Immature natural killer cell (primary cell): ENCODE data around the gene ZNF674. TPM values are rescaled to one million over a fixed set of nuclear protein-coding genes. Genes with fewer than 3 reads are reported as not detected.
A peak's percentile ranks its signal among the peaks of the same experiment; 100 is the strongest.

Source experiments
- DNase-seq, 3 donors: peaks; one replicate each; pipeline ENCODE4 v3.0.0; 2022; ENCODE audit warnings: mixed read lengths in 1 of 3
- H3K27ac Mint-ChIP-seq, 6 donors: one replicate each; pipeline ENCODE4 v1.8.0; 2020; ENCODE audit warnings: mixed read lengths in 6 of 6, mild to moderate bottlenecking in 5 of 6, inconsistent platforms in 4 of 6, moderate library complexity in 3 of 6
- H3K27me3 Mint-ChIP-seq, 3 donors: one replicate each; pipeline ENCODE4 v1.8.0; 2020 to 2021; ENCODE audit warnings: low read depth in 3 of 3, mild to moderate bottlenecking in 3 of 3, mixed read lengths in 3 of 3, moderate library complexity in 3 of 3, inconsistent platforms in 1 of 3
- H3K36me3 Mint-ChIP-seq, 3 donors: one replicate each; pipeline ENCODE4 v1.8.0; 2020; ENCODE audit warnings: mixed read lengths in 3 of 3, inconsistent platforms in 2 of 3, mild to moderate bottlenecking in 2 of 3
- H3K4me1 Mint-ChIP-seq, 2 donors: one replicate each; pipeline ENCODE4 v1.8.0; 2020; ENCODE audit warnings: inconsistent platforms in 2 of 2, mild to moderate bottlenecking in 2 of 2, mixed read lengths in 2 of 2, moderate library complexity in 1 of 2
- H3K4me3 Mint-ChIP-seq, 5 donors: one replicate each; pipeline ENCODE4 v1.8.0; 2020; ENCODE audit warnings: mild to moderate bottlenecking in 5 of 5, mixed read lengths in 5 of 5, inconsistent platforms in 3 of 5, moderate library complexity in 3 of 5
- H3K9me3 Mint-ChIP-seq, 6 donors: one replicate each; pipeline ENCODE4 v1.8.0; 2020; ENCODE audit warnings: mild to moderate bottlenecking in 6 of 6, mixed read lengths in 6 of 6, inconsistent platforms in 4 of 6, moderate library complexity in 3 of 6
- polyA plus RNA-seq, 3 donors: library from polyadenylated mRNA; unstranded; fragments of 300-500 nt; fragmentation: Illumina TruSeq; gene quantifications; one replicate each; pipeline ENCODE4 v1.2.3, GENCODE V29; 2021

Gene ZNF674
- polyA plus RNA-seq, 3 donors from 2014 or later: 0.48 to 0.75 TPM; not detected in 1

DNA sequence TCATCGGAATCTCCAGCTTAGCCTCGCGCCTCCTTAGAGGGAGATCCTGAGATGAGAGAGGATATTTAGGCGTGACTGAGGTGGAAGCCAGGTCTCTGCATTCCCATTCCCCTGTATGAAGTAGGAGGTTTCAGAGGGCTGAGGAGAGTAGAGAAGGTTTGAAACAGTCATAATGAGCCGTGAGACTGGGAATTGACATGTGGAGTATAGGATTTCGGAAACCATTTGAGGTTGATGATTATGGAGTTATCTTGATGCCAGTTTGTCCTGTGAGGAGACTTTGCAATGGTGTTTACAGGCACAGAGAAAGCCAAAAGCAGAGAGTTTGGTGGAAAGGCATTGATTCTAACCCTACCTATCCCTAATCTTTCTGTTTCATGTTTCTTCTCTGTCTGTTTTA lies 30.4 kb upstream of the ZNF674 start:
- Mint-ChIP-seq H3K9me3 (no peaks in the 10 kb centered on the region), H3K27ac (peak overlapping the region in 1 of 6 donors; percentile 49), H3K27me3 (peaks cover under 1 to 6% (median 5%) of the 10 kb centered on the region in 3 donors), H3K4me1 (peaks cover 30 to 32% of the 10 kb centered on the region in 2 donors), H3K36me3 (peaks cover 0 to 4% (median 0%) of the 10 kb centered on the region in 3 donors), H3K4me3 (peak overlapping the region; percentile 31 to 59 (median 55))
- DNase-seq: no peak

DNA sequence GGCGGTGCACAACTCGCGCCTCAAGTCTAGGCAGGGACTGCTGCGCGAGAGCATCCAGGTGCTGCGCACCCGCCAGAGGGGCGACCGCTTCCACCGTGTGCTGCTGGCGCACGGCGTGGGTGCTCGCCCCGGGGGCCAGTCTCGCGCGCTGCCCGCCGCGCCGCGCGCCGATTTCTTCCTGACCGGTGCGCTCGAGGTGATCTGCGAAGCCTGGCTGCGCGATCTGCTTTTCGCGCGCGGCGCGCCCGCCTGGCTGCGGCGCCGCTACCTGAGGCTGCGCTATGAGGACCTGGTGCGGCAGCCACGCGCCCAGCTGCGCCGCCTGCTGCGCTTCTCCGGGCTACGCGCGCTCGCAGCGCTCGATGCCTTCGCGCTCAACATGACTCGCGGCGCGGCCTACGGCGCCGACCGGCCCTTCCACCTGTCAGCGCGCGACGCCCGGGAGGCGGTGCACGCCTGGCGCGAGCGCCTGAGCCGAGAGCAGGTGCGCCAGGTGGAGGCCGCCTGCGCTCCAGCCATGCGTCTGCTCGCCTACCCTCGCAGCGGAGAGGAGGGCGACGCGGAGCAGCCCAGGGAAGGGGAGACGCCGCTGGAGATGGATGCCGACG lies 29.7 kb upstream of the ZNF674 start:
- H3K27ac Mint-ChIP-seq: peak overlapping the region in 1 of 6 donors; percentile 77
- peaks cover 30 to 32% of the 10 kb centered on the region in 2 donors for H3K4me1 Mint-ChIP-seq
- H3K9me3 Mint-ChIP-seq: no peaks in the 10 kb centered on the region
- DNase-seq: peak; percentile 18 to 29 (median 27)
- peaks cover 0 to 4% (median 0%) of the 10 kb centered on the region in 3 donors for H3K36me3 Mint-ChIP-seq
- peaks cover 1 to 6% (median 3%) of the 10 kb centered on the region in 3 donors for H3K27me3 Mint-ChIP-seq
- H3K4me3 Mint-ChIP-seq: peak overlapping the region; percentile 68 to 85 (median 81)

DNA sequence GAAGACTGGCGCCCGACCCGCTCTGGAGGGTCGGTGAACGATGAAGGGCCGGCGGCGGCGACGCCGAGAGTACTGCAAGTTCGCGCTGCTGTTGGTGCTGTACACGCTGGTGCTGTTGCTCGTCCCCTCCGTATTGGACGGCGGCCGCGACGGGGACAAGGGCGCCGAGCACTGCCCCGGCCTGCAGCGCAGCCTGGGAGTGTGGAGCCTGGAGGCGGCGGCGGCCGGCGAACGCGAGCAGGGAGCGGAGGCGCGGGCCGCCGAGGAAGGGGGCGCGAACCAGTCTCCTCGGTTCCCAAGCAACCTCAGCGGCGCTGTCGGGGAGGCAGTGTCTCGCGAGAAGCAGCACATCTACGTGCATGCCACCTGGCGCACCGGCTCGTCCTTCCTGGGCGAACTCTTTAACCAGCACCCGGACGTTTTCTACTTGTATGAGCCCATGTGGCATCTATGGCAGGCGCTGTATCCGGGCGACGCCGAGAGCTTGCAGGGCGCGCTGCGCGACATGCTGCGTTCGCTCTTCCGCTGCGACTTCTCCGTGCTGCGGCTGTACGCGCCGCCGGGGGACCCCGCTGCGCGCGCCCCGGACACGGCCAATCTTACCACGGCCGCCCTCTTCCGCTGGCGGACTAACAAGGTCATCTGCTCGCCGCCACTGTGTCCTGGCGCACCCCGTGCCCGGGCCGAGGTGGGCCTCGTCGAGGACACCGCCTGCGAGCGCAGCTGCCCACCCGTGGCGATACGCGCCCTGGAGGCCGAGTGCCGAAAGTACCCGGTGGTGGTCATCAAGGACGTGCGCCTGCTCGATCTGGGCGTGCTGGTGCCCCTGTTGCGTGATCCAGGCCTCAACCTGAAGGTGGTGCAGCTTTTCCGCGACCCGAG lies 28.9 kb upstream of the ZNF674 start:
- peaks cover 1 to 6% (median 3%) of the 10 kb centered on the region in 3 donors for H3K27me3 Mint-ChIP-seq
- DNase-seq: peak; percentile 45 to 64 (median 62)

DNA sequence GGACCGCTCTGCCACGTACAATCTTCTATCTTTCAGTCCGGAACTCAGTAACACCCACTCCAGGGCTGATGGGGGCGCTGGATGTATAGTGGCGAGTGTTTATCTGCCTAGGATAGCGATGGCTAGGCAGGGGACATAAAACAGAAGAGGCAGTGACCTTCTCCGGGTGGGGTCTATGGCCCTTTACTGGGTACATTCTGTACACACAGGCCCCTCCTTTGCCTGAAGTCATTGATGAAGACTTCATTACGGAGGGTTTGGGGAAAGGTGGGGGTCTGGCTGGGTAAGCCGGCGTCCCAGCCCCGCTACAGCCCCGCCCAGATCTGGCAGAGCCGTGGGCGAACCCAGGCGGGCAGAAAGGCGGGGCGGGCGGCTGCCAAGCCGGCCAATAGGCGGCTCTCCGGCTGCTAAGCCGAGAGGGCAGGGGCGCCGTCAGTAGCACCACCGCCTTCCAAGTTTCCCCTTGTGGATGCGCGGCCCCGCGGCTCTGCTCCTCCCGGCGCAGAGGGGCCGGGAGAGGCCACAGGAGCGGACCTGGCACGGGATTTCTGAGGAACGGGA lies 28.2 kb upstream of the ZNF674 start, which contains the start of gene CHST7:
Gene CHST7 (plus strand): TSS at position 435 of the 561 bp plus-strand sequence. CDS start 167 bp downstream, outside the sequence.
- Mint-ChIP-seq H3K36me3 (peaks cover 0 to 4% (median 0%) of the 10 kb centered on the region in 3 donors), H3K27me3 (peaks cover 1 to 5% (median 3%) of the 10 kb centered on the region in 3 donors), H3K4me3 (peak within 1 kb of the TSS; percentile 68 to 85 (median 81)), H3K4me1 (peaks cover 30 to 32% of the 10 kb centered on the region in 2 donors), H3K9me3 (no peaks in the 10 kb centered on the region), H3K27ac (peak within 1 kb of the TSS; percentile 66 to 90 (median 77))
- peak; percentile 51 to 63 (median 63) for DNase-seq

More for the DNA sequence above, 28.9 kb upstream of the ZNF674 start:
- H3K27ac Mint-ChIP-seq: peak overlapping the region in 5 of 6 donors; percentile 20 to 77 (median 66)
- H3K36me3 Mint-ChIP-seq: peaks cover 0 to 4% (median 0%) of the 10 kb centered on the region in 3 donors
- peak overlapping the region; percentile 68 to 85 (median 81) for H3K4me3 Mint-ChIP-seq
- H3K4me1 Mint-ChIP-seq: peaks cover 30 to 32% of the 10 kb centered on the region in 2 donors
- H3K9me3 Mint-ChIP-seq: no peaks in the 10 kb centered on the region

DNA sequence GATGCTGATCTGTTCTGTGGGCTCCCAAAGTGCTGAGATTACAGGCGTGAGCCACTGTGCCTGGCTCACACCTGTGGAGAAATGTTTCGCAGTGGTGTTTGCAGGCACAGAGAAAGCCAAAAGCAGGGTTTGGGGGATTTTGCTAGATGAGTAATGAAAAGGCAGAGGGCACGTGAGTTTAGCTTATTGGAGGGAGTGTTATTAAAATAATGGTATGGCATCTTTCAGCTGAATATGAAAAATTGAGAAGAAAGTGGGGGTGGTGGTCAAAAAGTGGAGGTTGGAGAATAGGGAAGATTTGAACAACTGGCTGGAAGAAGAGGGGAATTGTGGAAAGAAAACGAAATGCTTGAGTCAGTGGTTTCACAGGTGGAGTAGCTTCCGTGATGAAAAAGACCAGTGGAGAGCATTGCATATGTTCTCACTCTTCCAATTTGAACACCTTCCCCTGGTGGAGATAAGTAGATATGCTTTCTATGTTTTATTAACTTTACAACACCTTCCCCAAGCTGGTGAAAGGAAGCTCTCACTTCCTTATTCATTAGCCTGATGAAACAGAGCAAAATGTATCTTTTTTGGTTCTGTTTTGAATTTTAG lies 27.2 kb upstream of the ZNF674 start:
- peak; percentile 24 to 26 (median 24) for DNase-seq
- Mint-ChIP-seq H3K36me3 (peaks cover 0 to 4% (median 0%) of the 10 kb centered on the region in 3 donors), H3K27ac (peak overlapping the region; percentile 66 to 90 (median 77)), H3K4me3 (peak overlapping the region; percentile 68 to 85 (median 81)), H3K9me3 (no peaks in the 10 kb centered on the region), H3K27me3 (peaks cover 3 to 5% (median 4%) of the 10 kb centered on the region in 3 donors), H3K4me1 (peaks cover 30 to 32% of the 10 kb centered on the region in 2 donors)

DNA sequence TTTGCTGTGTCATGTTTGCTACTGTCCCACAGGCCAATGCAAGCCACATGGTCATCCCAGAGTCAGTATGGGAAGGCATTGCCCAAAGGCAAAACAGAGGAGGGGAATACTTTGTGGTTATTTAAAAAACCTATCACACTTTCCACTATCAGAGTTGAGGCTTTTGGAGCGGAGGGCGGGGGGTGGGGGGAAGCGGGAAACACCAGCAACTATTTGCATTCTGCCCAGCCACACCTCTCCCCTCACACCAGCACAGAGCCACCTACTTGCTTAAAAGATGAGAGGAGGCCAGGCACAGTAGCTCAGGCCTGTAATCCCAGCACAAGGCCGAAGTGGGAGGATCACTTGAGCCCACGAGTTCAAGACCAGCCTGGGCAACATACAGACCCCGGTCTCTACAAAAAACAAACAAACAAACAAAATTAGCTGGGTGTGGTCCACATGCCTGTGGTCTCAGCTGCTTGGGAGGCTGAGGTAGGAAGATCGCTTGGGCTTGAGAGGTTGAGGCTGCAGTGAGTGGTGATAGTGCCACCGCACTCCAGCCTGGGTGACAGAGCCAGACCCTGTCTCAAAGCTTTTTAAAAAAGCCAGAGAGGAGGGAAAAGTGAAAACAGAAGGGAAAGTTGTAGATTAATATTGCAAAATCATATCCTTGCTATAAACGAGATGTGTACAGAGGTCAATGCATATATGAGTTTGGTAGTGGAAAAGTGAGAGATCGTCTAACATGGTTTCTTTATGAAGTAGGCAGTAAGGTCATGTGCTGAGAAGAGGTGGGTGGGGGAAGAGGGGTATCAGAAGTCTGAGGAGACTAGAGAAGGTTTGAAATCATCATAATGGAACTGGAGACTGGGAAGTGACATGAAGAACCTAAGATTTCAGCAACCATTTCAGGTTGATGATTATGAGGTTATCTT lies 26.5 kb upstream of the ZNF674 start:
- DNase-seq: no peak
- Mint-ChIP-seq H3K27me3 (peaks cover 0 to 5% (median 4%) of the 10 kb centered on the region in 3 donors), H3K27ac (peak overlapping the region in 5 of 6 donors; percentile 15 to 76 (median 73)), H3K36me3 (no peaks in the 10 kb centered on the region), H3K4me3 (peak overlapping the region in 2 of 5 donors; percentile 18 to 68), H3K4me1 (peaks cover 29 to 31% of the 10 kb centered on the region in 2 donors), H3K9me3 (no peaks in the 10 kb centered on the region)

DNA sequence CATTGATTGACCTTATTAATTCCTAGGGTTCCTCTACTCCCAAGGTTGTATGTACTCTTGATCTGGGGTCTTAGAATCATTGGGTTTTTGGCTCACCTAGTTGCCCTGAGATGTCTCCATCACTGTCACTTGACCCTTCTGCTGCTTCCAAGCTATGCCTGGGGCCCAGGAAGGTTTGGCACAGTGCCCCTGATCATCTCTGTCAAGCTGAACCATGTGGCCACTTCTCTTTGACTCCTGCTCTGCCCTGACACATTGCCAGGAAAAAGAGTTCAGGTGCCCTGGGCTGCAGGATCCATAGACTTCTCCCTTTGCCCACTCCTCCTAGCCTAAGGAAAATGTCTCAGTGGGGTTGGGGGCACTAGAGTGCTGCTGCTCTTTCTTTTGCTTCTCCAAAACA lies 24.4 kb upstream of the ZNF674 start:
- Mint-ChIP-seq H3K4me3 (no peak overlapping the region), H3K4me1 (peaks cover 17 to 18% of the 10 kb centered on the region in 2 donors), H3K9me3 (no peaks in the 10 kb centered on the region), H3K27me3 (peaks cover 0 to 6% (median 5%) of the 10 kb centered on the region in 3 donors), H3K36me3 (peaks cover 0 to 4% (median 0%) of the 10 kb centered on the region in 3 donors), H3K27ac (no peak overlapping the region)
- no peak for DNase-seq

DNA sequence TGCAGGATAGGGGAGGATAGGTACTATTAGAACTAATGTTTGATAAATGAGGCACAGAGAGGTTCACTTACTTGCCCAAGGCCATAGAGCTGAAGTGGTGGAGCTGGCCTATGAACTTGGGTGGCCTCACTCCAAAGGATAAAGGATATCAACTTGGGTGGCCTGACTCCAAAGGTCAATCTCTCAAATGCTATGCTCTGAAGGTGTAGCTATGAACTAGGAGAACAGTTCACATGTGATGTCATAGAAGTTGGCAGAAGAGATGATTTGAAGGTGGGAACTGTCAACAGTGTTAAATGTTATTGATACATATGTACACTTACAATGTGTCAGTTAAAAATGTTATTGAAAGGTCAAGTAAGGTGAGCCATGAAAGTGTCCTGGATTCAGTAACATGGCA lies 22.2 kb upstream of the ZNF674 start:
- H3K9me3 Mint-ChIP-seq: no peaks in the 10 kb centered on the region
- H3K27me3 Mint-ChIP-seq: peaks cover 0 to 8% (median 6%) of the 10 kb centered on the region in 3 donors
- no peak overlapping the region for H3K4me3 Mint-ChIP-seq
- no peak overlapping the region for H3K27ac Mint-ChIP-seq
- DNase-seq: no peak
- H3K36me3 Mint-ChIP-seq: peaks cover 0 to 4% (median 0%) of the 10 kb centered on the region in 3 donors
- H3K4me1 Mint-ChIP-seq: peaks cover 11 to 12% of the 10 kb centered on the region in 2 donors

DNA sequence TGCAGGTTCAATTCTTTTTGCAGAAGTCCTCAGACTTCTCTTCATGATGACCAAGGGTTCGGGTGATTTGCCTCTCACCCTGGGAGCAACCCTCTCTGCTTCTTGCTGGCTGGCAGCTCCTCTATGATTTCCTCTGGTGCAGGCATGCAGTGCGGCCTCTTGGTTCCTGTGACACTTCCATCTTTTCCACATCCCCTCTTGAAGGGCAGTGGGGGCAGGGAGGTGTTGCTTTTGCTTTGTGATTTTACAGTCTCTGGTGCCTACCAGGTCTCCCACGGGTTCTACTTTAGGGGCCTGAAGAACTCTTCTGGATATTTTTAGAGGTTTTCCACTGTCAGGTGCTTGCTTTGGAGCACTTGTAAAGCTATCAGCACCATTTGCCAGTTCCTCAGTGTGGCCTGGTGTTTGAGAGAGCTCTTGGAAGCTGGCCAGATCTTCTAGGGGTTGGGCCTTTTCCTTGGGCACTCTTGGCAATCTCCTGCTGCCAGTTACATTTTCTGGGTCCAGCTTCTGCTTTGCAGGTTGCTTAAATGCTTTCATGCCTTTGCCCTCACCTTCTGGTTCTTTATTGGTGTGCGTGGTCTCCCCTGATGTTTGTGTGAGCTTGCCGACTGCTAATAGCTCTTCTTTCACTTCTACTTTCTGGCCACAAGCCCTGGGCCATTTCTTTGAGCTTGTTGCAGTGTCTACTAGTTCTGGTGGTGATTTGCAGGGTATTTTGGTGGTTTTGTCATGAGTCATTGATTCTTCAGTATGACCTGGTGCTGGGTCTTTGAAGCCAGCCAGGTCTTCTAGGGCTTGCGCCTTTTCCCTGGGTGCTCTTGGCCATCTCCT lies 16.8 kb upstream of the ZNF674 start:
- Mint-ChIP-seq H3K27ac (peak overlapping the region; percentile 68 to 86 (median 76)), H3K4me1 (peaks cover 13 to 17% of the 10 kb centered on the region in 2 donors), H3K4me3 (peak overlapping the region in 4 of 5 donors; percentile 39 to 79 (median 73)), H3K36me3 (peaks cover 0 to 4% (median 0%) of the 10 kb centered on the region in 3 donors), H3K9me3 (no peaks in the 10 kb centered on the region), H3K27me3 (peaks cover under 1 to 6% (median 2%) of the 10 kb centered on the region in 3 donors)
- DNase-seq: peak in 2 of 3 donors; percentile 40 to 47

DNA sequence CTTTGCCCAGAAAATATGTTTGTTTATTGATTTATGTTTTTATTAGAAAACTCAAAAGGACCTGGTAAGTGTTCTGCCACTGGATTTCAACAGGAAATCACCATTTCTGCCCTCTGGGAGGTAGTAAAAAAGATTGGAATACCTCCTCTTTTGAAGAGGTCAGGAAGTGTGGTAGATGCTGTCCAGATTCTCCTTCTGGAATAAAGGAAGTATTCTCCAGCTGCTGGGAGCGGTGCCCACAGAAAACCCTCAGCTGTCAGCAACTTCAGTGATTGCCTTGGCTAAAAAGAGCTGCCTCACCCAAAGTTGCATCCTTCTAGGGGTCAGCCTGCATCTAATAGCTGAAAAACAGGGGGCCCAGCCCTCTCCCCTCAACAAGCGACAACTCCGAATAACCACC lies 13.8 kb upstream of the ZNF674 start:
- no peaks in the 10 kb centered on the region for H3K9me3 Mint-ChIP-seq
- H3K4me1 Mint-ChIP-seq: peaks cover 13 to 17% of the 10 kb centered on the region in 2 donors
- peaks cover 0 to 6% (median 4%) of the 10 kb centered on the region in 3 donors for H3K27me3 Mint-ChIP-seq
- H3K4me3 Mint-ChIP-seq: no peak overlapping the region
- no peaks in the 10 kb centered on the region for H3K36me3 Mint-ChIP-seq
- no peak for DNase-seq
- no peak overlapping the region for H3K27ac Mint-ChIP-seq

DNA sequence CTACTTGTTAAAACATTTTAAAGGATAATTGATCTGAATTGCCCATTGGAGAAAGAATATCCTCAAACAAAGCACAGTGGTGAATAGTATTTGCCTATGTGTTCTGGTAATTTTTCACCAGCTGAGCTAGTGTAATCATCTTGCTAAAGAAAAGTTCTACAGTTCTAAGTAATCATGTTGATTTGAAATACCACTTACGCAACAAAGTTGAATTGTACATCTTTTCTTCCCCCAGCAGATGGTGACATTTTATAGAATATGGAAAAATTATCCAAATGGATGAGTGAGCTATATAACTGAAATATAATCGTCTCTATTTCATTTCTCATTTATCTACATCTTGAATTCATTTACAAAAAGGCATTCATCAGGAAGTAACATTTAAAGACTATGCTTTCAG lies 9.7 kb upstream of the ZNF674 start:
- no peak for DNase-seq
- Mint-ChIP-seq H3K36me3 (no peaks in the 10 kb centered on the region), H3K9me3 (peaks cover 0 to 1% (median 0%) of the 10 kb centered on the region in 6 donors), H3K4me1 (no peaks in the 10 kb centered on the region), H3K4me3 (no peak overlapping the region), H3K27me3 (peaks cover 0 to 5% (median 2%) of the 10 kb centered on the region in 3 donors), H3K27ac (no peak overlapping the region)
